Measurements from ENCODE around the gene NUMB. TPM values are rescaled to one million over a fixed set of nuclear protein-coding genes. Genes with fewer than 3 reads are reported as not detected.
"Not testable (repeated sequence)": the region's sequence is repeated elsewhere in the genome, so short reads cannot be mapped to it uniquely, and the experiment has no call there.

NUMB gene
- total and polyA plus RNA-seq, 3 experiments from 2014 or later, result 36.5 to 39.0 (median 38.5) TPM

DNA sequence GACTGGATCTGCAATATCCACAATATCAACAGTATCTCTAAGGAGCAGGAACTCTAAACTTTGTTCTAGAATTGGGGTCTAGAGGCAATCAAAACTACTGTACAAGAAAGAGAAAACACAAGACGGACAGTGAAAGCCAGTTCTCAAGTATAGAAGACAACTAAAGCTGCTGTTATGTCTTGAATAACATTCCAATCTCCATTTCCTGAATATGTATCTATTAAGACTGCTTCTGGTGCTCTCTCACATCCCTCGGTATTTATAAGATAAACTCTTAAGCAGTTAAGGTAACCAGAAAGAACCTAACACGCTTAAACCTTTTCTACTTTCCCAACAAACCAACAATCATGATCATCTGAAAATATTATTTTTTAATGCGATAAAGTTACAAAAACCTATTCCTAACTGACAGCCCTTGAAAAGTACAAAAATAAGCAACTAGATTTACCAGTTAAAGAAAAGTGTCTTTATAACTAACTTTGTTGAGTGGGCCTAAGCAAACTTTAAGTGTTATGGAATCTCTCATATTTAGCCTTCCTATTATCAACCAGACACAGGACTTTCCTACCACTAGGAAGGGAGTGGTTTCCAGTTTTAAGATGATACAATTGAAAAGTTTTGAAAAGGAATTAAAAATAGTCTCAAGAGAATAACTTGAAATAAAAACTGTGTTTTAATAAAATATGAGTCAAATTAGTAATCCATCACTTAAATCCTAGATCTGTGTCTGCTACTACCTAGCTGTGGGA, 30.7 kb downstream of the NUMB start:
- peaks cover 0 to 6% (median 1%) of the 10 kb centered on the region in 3 donors for H3K36me3 Mint-ChIP-seq
- POLR2A ChIA-PET, result no interaction called here
- no peaks in the 10 kb centered on the region for H3K27me3 Mint-ChIP-seq
- Histone ChIP-seq H3K4me3 (ENCODE audit: low read length) (no peak overlapping the region), H3K27me3 (ENCODE audit: insufficient read depth, low read length, poor library complexity, severe bottlenecking) (no peaks in the 10 kb centered on the region), H3K4me1 (ENCODE audit: insufficient read depth, low read length) (no peaks in the 10 kb centered on the region), H3K36me3 (ENCODE audit: insufficient read depth, low read length) (no peaks in the 10 kb centered on the region), H3K9me3 (ENCODE audit: low read length) (no peaks in the 10 kb centered on the region), H3K27ac (ENCODE audit: low read depth, low read length) (no peak overlapping the region)
- no peak overlapping the region for H3K4me3 Mint-ChIP-seq
- peak overlapping the region in 2 of 8 donors; percentile 45 to 73 for H3K27ac Mint-ChIP-seq
- CTCF ChIA-PET, result no interaction called here
- no peaks in the 10 kb centered on the region for H3K9me3 Mint-ChIP-seq
- DNase-seq, result no peak
- H3K4me1 Mint-ChIP-seq, result peaks cover 22 to 40% (median 35%) of the 10 kb centered on the region in 3 donors

- CTCF ChIA-PET, result no interaction called here
- POLR2A ChIA-PET, result no interaction called here
- Mint-ChIP-seq H3K27me3 (no peaks in the 10 kb centered on the region), H3K27ac (no peak overlapping the region), H3K36me3 (peaks cover 0 to 14% (median 1%) of the 10 kb centered on the region in 3 donors), H3K9me3 (no peaks in the 10 kb centered on the region), H3K4me3 (no peak overlapping the region), H3K4me1 (peaks cover 24 to 43% (median 38%) of the 10 kb centered on the region in 3 donors)
- Histone ChIP-seq H3K27ac (ENCODE audit: low read depth, low read length) (no peak overlapping the region), H3K9me3 (ENCODE audit: low read length) (no peaks in the 10 kb centered on the region), H3K4me3 (ENCODE audit: low read length) (no peak overlapping the region), H3K36me3 (ENCODE audit: insufficient read depth, low read length) (no peaks in the 10 kb centered on the region), H3K27me3 (ENCODE audit: insufficient read depth, low read length, poor library complexity, severe bottlenecking) (no peaks in the 10 kb centered on the region), H3K4me1 (ENCODE audit: insufficient read depth, low read length) (no peaks in the 10 kb centered on the region)
- no peak for DNase-seq
These were observed 31.5 kb downstream of the NUMB start for GRCh38 chr14:73426877-73427276.

GRCh38 chr14:73424453-73424852, 33.9 kb downstream of the NUMB start:
- peak overlapping the region in 1 of 8 donors; percentile 42 for H3K27ac Mint-ChIP-seq
- DNase-seq, result no peak
- no peaks in the 10 kb centered on the region for H3K9me3 ChIP-seq (ENCODE audit: low read length)
- H3K36me3 ChIP-seq (ENCODE audit: insufficient read depth, low read length), result no peaks in the 10 kb centered on the region
- no peaks in the 10 kb centered on the region for H3K27me3 Mint-ChIP-seq
- ChIA-PET CTCF (no interaction called here), POLR2A (interaction anchor here (1.1 kb wide), 1 partner anchor 43 kb away, joined by 16 read pairs; no protein-coding TSS in a partner anchor)
- H3K27ac ChIP-seq (ENCODE audit: low read depth, low read length), result no peak overlapping the region
- peaks cover 24 to 42% (median 38%) of the 10 kb centered on the region in 3 donors for H3K4me1 Mint-ChIP-seq
- no peaks in the 10 kb centered on the region for H3K9me3 Mint-ChIP-seq
- no peak overlapping the region for H3K4me3 ChIP-seq (ENCODE audit: low read length)
- peaks cover 0 to 30% (median 2%) of the 10 kb centered on the region in 3 donors for H3K36me3 Mint-ChIP-seq
- no peaks in the 10 kb centered on the region for H3K4me1 ChIP-seq (ENCODE audit: insufficient read depth, low read length)
- H3K4me3 Mint-ChIP-seq, result no peak overlapping the region
- H3K27me3 ChIP-seq (ENCODE audit: insufficient read depth, low read length, poor library complexity, severe bottlenecking), result no peaks in the 10 kb centered on the region

- H3K36me3 ChIP-seq (ENCODE audit: insufficient read depth, low read length); H3K4me1 ChIP-seq (ENCODE audit: insufficient read depth, low read length); H3K9me3 ChIP-seq (ENCODE audit: low read length); H3K9me3 Mint-ChIP-seq; H3K27me3 ChIP-seq (ENCODE audit: insufficient read depth, low read length, poor library complexity, severe bottlenecking); H3K4me3 ChIP-seq (ENCODE audit: low read length); H3K27me3 Mint-ChIP-seq; DNase-seq; H3K27ac ChIP-seq (ENCODE audit: low read depth, low read length); CTCF ChIA-PET; H3K4me3 Mint-ChIP-seq: not testable (repeated sequence)
- peak overlapping the region in 1 of 8 donors; percentile 24 for H3K27ac Mint-ChIP-seq
- peaks cover 21 to 34% (median 32%) of the 10 kb centered on the region in 3 donors for H3K4me1 Mint-ChIP-seq
- H3K36me3 Mint-ChIP-seq, result peaks cover 0 to 29% (median 2%) of the 10 kb centered on the region in 3 donors
- POLR2A ChIA-PET, result interaction anchor here (0.6 kb wide), 1 partner anchor 118 kb away, joined by 6 read pairs; no protein-coding TSS in a partner anchor
These were observed 35.3 kb downstream of the NUMB start for GRCh38 chr14:73423092-73423491.

GRCh38 chr14:73422515-73422914, 35.8 kb downstream of the NUMB start:
- Histone ChIP-seq H3K4me1 (ENCODE audit: insufficient read depth, low read length) (no peaks in the 10 kb centered on the region), H3K27ac (ENCODE audit: low read depth, low read length) (no peak overlapping the region), H3K27me3 (ENCODE audit: insufficient read depth, low read length, poor library complexity, severe bottlenecking) (no peaks in the 10 kb centered on the region), H3K4me3 (ENCODE audit: low read length) (no peak overlapping the region), H3K9me3 (ENCODE audit: low read length) (no peaks in the 10 kb centered on the region), H3K36me3 (ENCODE audit: insufficient read depth, low read length) (no peaks in the 10 kb centered on the region)
- Mint-ChIP-seq H3K4me3 (no peak overlapping the region), H3K36me3 (peaks cover 0 to 30% (median 1%) of the 10 kb centered on the region in 3 donors), H3K9me3 (no peaks in the 10 kb centered on the region), H3K27ac (peak overlapping the region in 3 of 8 donors; percentile 14 to 44 (median 38)), H3K4me1 (peaks cover 19 to 29% (median 29%) of the 10 kb centered on the region in 3 donors), H3K27me3 (no peaks in the 10 kb centered on the region)
- DNase-seq, result no peak
- CTCF ChIA-PET, result no interaction called here
- POLR2A ChIA-PET, result no interaction called here

DNA sequence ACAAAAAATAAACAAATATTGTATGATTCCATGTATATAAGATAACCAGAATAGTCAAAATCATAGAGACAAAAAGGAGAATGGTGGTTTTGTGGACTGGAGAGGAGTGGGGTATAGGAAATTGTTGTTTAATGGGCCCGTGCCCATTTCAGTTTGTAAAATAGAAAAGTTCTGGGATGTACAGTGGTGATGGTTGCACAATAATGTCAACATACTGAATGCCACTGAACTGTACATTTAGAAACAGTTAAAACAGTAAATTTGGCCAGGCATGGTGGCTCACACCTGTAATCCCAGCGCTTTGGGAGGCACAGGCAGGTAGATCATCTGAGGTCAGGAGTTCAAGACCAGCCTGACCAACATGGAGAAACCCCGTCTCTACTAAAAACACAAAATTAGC, 40.1 kb downstream of the NUMB start:
- CTCF ChIA-PET, result no interaction called here
- DNase-seq, result no peak
- H3K36me3 ChIP-seq (ENCODE audit: insufficient read depth, low read length), result no peaks in the 10 kb centered on the region
- Mint-ChIP-seq H3K36me3 (peaks cover 0 to 34% (median 1%) of the 10 kb centered on the region in 3 donors), H3K9me3 (no peaks in the 10 kb centered on the region), H3K4me1 (peaks cover 11 to 32% (median 21%) of the 10 kb centered on the region in 3 donors), H3K27ac (no peak overlapping the region), H3K27me3 (no peaks in the 10 kb centered on the region), H3K4me3 (no peak overlapping the region)
- H3K9me3 ChIP-seq (ENCODE audit: low read length), result no peaks in the 10 kb centered on the region
- no peaks in the 10 kb centered on the region for H3K4me1 ChIP-seq (ENCODE audit: insufficient read depth, low read length)
- no peaks in the 10 kb centered on the region for H3K27me3 ChIP-seq (ENCODE audit: insufficient read depth, low read length, poor library complexity, severe bottlenecking)
- H3K27ac ChIP-seq (ENCODE audit: low read depth, low read length), result no peak overlapping the region
- no peak overlapping the region for H3K4me3 ChIP-seq (ENCODE audit: low read length)
- POLR2A ChIA-PET, result no interaction called here

GRCh38 chr14:73406248-73406647, 52.1 kb downstream of the NUMB start:
- H3K27ac ChIP-seq (ENCODE audit: low read depth, low read length); H3K4me3 Mint-ChIP-seq; H3K9me3 ChIP-seq (ENCODE audit: low read length); H3K4me3 ChIP-seq (ENCODE audit: low read length); H3K27ac Mint-ChIP-seq; H3K27me3 ChIP-seq (ENCODE audit: insufficient read depth, low read length, poor library complexity, severe bottlenecking); POLR2A ChIA-PET; H3K4me1 ChIP-seq (ENCODE audit: insufficient read depth, low read length); DNase-seq; H3K27me3 Mint-ChIP-seq; CTCF ChIA-PET; H3K9me3 Mint-ChIP-seq: not testable (repeated sequence)
- peaks cover 11 to 45% (median 11%) of the 10 kb centered on the region in 3 donors for H3K36me3 Mint-ChIP-seq
- H3K36me3 ChIP-seq (ENCODE audit: insufficient read depth, low read length), result peaks cover 10% of the 10 kb centered on the region
- peaks cover 8 to 14% (median 10%) of the 10 kb centered on the region in 3 donors for H3K4me1 Mint-ChIP-seq

GRCh38 chr14:73403181-73403752, 55.1 kb downstream of the NUMB start:
- no peaks in the 10 kb centered on the region for H3K9me3 ChIP-seq (ENCODE audit: low read length)
- no peaks in the 10 kb centered on the region for H3K4me1 ChIP-seq (ENCODE audit: insufficient read depth, low read length)
- DNase-seq, result no peak
- ChIA-PET POLR2A (no interaction called here), CTCF (no interaction called here)
- no peaks in the 10 kb centered on the region for H3K9me3 Mint-ChIP-seq
- H3K4me1 Mint-ChIP-seq, result peaks cover 10 to 25% (median 17%) of the 10 kb centered on the region in 3 donors
- H3K4me3 Mint-ChIP-seq, result no peak overlapping the region
- no peaks in the 10 kb centered on the region for H3K27me3 ChIP-seq (ENCODE audit: insufficient read depth, low read length, poor library complexity, severe bottlenecking)
- no peak overlapping the region for H3K4me3 ChIP-seq (ENCODE audit: low read length)
- no peaks in the 10 kb centered on the region for H3K27me3 Mint-ChIP-seq
- no peak overlapping the region for H3K27ac ChIP-seq (ENCODE audit: low read depth, low read length)
- peak overlapping the region in 2 of 8 donors; percentile 28 to 72 for H3K27ac Mint-ChIP-seq
- H3K36me3 ChIP-seq (ENCODE audit: insufficient read depth, low read length), result no peaks in the 10 kb centered on the region
- H3K36me3 Mint-ChIP-seq, result peaks cover 9 to 32% (median 11%) of the 10 kb centered on the region in 3 donors

All from CD8-positive, alpha-beta memory T cell (primary cell).